HepG2 (cell line): ENCODE measurements around the gene ITGB3. TPM values are rescaled to one million over a fixed set of nuclear protein-coding genes. Genes with fewer than 3 reads are reported as not detected.

ENCODE experiments used
- ATF1 ChIP-seq: IDR thresholded peaks from 2 replicates; pipeline ENCODE4 v1.6.1; 2016; ENCODE audit warnings: mild to moderate bottlenecking, control low read depth
- CREB1 ChIP-seq, 2 experiments: fragments of 450-650 bp in 1 of 2; IDR thresholded peaks; 2 replicates each; pipeline ENCODE4 v1.6.1; 2016 to 2017; ENCODE audit warnings: control low read depth in 1 of 2, mild to moderate bottlenecking in 1 of 2, missing compliant biosample characterization in 1 of 2, missing genetic modification characterization in 1 of 2
- GLI4 ChIP-seq: sonication (generic); formaldehyde crosslinking; IDR thresholded peaks from 2 replicates; pipeline ENCODE4 v1.5.1; 2020; ENCODE audit warnings: missing genetic modification reagents, mild to moderate bottlenecking, moderate library complexity, borderline replicate concordance
- HNF4A ChIP-seq: sonication (generic); formaldehyde crosslinking; IDR thresholded peaks from 2 replicates; pipeline ENCODE4 v1.4.0; 2020; ENCODE audit warnings: missing genetic modification reagents
- KDM4B ChIP-seq: sonication (generic); formaldehyde crosslinking; IDR thresholded peaks from 2 replicates; pipeline ENCODE4 v1.4.0; 2020; ENCODE audit warnings: missing genetic modification reagents
- MED1 ChIP-seq: sonication (generic); formaldehyde crosslinking; IDR thresholded peaks from 2 replicates; pipeline ENCODE4 v1.4.0; 2020; ENCODE audit warnings: missing genetic modification reagents
- SMAD1 ChIP-seq: sonication (generic); formaldehyde crosslinking; IDR thresholded peaks from 2 replicates; pipeline ENCODE4 v1.4.0; 2020; ENCODE audit warnings: missing genetic modification reagents, low read depth, mild to moderate bottlenecking, borderline replicate concordance
- SP5 ChIP-seq: IDR thresholded peaks from 2 replicates; pipeline ENCODE4 v1.6.1; 2016; ENCODE audit warnings: low read depth, borderline replicate concordance
- TCF7L2 ChIP-seq: IDR thresholded peaks from 2 replicates; pipeline ENCODE4 v1.6.1; 2011; ENCODE audit warnings: mild to moderate bottlenecking, low read depth, low read length, moderate library complexity
- ZBTB42 ChIP-seq: sonication (generic); formaldehyde crosslinking; IDR thresholded peaks from 2 replicates; pipeline ENCODE4 v1.5.0; 2020; ENCODE audit warnings: mild to moderate bottlenecking, missing genetic modification reagents
- ZMYM2 ChIP-seq: sonication (generic); formaldehyde crosslinking; IDR thresholded peaks from 2 replicates; pipeline ENCODE4 v1.8.0; 2022; ENCODE audit warnings: mild to moderate bottlenecking, missing genetic modification reagents
- ZNF674 ChIP-seq: sonication (generic); formaldehyde crosslinking; IDR thresholded peaks from 2 replicates; pipeline ENCODE4 v1.5.0; 2020; ENCODE audit warnings: low read depth, mild to moderate bottlenecking, missing genetic modification reagents
- polyA plus RNA-seq, 8 experiments: library from polyadenylated mRNA; depleted of rRNA in 3 of 8; stranded (reverse) in 7 of 8; unstranded in 1 of 8; fragments of >200 nt; fragmentation: Illumina TruSeq in 4 of 8; extraction: Trizol in 4 of 8; gene quantifications; 2 replicates each; pipeline versions ENCODE4 v1.2.1 to v1.2.3, GENCODE V29; 2011 to 2016; ENCODE audit warnings: low read depth in 4 of 8, missing spikeins in 1 of 8, mixed read lengths in 1 of 8; ENCODE audit not compliant: insufficient read depth in 1 of 8
- total RNA-seq, 5 experiments: library from RNA; depleted of rRNA; stranded (reverse); fragments of >200 nt; fragmentation: Illumina TruSeq; extraction: Trizol; gene quantifications; 2 replicates each; pipeline ENCODE4 v1.2.3, GENCODE V29; 2016; ENCODE audit warnings: low read depth in 1 of 5
- TF ChIP-seq, protein P1 (sequence below): sonication (generic); formaldehyde crosslinking; IDR thresholded peaks from 2 replicates; pipeline ENCODE4 v1.4.0; 2020; ENCODE audit warnings: missing genetic modification reagents, borderline replicate concordance
- TF ChIP-seq, protein P2 (sequence below), 2 experiments: fragments of 450-650 bp in 1 of 2; sonication (generic) in 1 of 2; formaldehyde crosslinking in 1 of 2; IDR thresholded peaks; 2 replicates each; pipeline versions ENCODE4 v1.6.1 to v1.8.0; 2016 to 2022; ENCODE audit warnings: antibody characterized with exemption in 1 of 2, mild to moderate bottlenecking in 1 of 2, missing genetic modification reagents in 1 of 2
- TF ChIP-seq, protein P3 (sequence below): sonication (generic); formaldehyde crosslinking; IDR thresholded peaks from 2 replicates; pipeline ENCODE4 v1.4.0; 2020; ENCODE audit warnings: missing genetic modification reagents, borderline replicate concordance

The ITGB3 gene
- total and polyA plus RNA-seq, 2 of the 13 experiments (the other 11 are each of a cell fraction or from before 2014, with no cell fraction given): 0.09 to 0.31 TPM

DNA sequence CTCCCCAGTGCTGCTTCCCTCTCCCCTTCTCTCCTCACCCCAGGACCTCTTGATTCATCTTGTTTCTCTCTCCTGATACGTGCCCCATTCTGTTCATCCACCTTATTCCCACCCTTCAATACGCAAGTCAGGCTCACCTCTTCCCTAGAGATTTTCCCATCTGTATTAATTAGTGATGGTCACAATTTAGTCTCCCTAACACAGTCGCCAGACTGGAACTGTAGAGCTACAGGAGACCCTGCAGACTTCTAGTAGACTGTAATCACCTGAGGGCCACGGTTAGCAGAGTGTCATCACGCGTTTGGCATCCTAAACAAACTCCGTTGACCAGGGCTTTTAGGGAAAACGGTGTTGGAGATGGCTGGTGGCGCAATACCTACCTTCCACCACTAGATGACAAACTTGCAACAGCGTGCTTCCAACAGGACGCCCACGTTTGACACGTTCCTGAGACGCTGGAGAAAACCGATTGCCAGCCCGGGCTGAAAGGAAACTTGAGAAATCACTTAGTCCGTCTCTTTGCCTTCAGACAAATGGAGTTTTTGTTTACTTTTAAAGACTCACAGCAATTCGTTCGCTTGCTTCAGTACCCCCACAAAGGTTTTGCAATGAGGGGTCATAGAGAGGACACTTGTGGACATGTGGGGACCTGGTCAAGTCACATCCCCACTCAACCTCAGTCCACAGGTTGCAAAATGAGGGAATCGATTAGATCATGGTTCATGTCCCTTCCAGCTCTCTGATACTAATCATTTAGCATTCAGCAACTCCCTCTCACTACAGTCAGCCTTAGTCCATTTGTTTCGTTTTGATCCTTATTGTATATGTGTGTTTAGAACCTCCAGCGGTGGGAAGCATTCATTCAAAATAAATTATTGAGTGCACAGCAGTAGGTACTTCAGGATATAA is 23.8 kb upstream of the ITGB3 start (continued):
- TF ChIP-seq, protein P1, sequence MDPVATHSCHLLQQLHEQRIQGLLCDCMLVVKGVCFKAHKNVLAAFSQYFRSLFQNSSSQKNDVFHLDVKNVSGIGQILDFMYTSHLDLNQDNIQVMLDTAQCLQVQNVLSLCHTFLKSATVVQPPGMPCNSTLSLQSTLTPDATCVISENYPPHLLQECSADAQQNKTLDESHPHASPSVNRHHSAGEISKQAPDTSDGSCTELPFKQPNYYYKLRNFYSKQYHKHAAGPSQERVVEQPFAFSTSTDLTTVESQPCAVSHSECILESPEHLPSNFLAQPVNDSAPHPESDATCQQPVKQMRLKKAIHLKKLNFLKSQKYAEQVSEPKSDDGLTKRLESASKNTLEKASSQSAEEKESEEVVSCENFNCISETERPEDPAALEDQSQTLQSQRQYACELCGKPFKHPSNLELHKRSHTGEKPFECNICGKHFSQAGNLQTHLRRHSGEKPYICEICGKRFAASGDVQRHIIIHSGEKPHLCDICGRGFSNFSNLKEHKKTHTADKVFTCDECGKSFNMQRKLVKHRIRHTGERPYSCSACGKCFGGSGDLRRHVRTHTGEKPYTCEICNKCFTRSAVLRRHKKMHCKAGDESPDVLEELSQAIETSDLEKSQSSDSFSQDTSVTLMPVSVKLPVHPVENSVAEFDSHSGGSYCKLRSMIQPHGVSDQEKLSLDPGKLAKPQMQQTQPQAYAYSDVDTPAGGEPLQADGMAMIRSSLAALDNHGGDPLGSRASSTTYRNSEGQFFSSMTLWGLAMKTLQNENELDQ (CRISPR knock-in tag): no peak
- TF ChIP-seq KDM4B (CRISPR knock-in tag): 0 out of 2 replicates have a peak, but pooled peaks have one; percentile 73
- TF ChIP-seq CREB1 (IDR thresholded peaks at IDR 0.05): no peak
- peak; percentile 9; the same call in 1 of the 2 replicates for TF ChIP-seq CREB1 (CRISPR knock-in tag; IDR thresholded peaks at IDR 0.05)
- peak; percentile 40; the same call in 1 of the 2 replicates for TF ChIP-seq SP5 (CRISPR knock-in tag)
- 0 out of 2 replicates have a peak, but pooled peaks have one; percentile 19 for TF ChIP-seq GLI4 (CRISPR knock-in tag)
- TF ChIP-seq SMAD1 (CRISPR knock-in tag): no peak
- TF ChIP-seq, protein P2, sequence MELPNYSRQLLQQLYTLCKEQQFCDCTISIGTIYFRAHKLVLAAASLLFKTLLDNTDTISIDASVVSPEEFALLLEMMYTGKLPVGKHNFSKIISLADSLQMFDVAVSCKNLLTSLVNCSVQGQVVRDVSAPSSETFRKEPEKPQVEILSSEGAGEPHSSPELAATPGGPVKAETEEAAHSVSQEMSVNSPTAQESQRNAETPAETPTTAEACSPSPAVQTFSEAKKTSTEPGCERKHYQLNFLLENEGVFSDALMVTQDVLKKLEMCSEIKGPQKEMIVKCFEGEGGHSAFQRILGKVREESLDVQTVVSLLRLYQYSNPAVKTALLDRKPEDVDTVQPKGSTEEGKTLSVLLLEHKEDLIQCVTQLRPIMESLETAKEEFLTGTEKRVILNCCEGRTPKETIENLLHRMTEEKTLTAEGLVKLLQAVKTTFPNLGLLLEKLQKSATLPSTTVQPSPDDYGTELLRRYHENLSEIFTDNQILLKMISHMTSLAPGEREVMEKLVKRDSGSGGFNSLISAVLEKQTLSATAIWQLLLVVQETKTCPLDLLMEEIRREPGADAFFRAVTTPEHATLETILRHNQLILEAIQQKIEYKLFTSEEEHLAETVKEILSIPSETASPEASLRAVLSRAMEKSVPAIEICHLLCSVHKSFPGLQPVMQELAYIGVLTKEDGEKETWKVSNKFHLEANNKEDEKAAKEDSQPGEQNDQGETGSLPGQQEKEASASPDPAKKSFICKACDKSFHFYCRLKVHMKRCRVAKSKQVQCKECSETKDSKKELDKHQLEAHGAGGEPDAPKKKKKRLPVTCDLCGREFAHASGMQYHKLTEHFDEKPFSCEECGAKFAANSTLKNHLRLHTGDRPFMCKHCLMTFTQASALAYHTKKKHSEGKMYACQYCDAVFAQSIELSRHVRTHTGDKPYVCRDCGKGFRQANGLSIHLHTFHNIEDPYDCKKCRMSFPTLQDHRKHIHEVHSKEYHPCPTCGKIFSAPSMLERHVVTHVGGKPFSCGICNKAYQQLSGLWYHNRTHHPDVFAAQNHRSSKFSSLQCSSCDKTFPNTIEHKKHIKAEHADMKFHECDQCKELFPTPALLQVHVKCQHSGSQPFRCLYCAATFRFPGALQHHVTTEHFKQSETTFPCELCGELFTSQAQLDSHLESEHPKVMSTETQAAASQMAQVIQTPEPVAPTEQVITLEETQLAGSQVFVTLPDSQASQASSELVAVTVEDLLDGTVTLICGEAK (IDR thresholded peaks at IDR 0.05): no peak
- TF ChIP-seq, protein P2 (CRISPR knock-in tag; IDR thresholded peaks at IDR 0.05): no peak
- TF ChIP-seq MED1 (CRISPR knock-in tag): peak; percentile 54; the same call in 1 of the 2 replicates
- no peak for TF ChIP-seq ZNF674 (CRISPR knock-in tag)
- TF ChIP-seq ZMYM2 (CRISPR knock-in tag): peak; percentile 78; the same call in 1 of the 2 replicates
- no peak for TF ChIP-seq ZBTB42 (CRISPR knock-in tag)
- TF ChIP-seq HNF4A: peak; percentile 69
- TF ChIP-seq, protein P3, sequence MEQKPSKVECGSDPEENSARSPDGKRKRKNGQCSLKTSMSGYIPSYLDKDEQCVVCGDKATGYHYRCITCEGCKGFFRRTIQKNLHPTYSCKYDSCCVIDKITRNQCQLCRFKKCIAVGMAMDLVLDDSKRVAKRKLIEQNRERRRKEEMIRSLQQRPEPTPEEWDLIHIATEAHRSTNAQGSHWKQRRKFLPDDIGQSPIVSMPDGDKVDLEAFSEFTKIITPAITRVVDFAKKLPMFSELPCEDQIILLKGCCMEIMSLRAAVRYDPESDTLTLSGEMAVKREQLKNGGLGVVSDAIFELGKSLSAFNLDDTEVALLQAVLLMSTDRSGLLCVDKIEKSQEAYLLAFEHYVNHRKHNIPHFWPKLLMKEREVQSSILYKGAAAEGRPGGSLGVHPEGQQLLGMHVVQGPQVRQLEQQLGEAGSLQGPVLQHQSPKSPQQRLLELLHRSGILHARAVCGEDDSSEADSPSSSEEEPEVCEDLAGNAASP: peak; percentile 29; the same call in 1 of the 2 replicates
- no peak for TF ChIP-seq ATF1 (CRISPR knock-in tag)
- TF ChIP-seq TCF7L2: no peak
